ENCODE measurements around the gene UTF1.

Gene UTF1

GRCh38 chr10:133196936-133197758 lies 32.9 kb upstream of the UTF1 start:
- no peak for DNase-seq (ENCODE audit: low read depth)

DNA sequence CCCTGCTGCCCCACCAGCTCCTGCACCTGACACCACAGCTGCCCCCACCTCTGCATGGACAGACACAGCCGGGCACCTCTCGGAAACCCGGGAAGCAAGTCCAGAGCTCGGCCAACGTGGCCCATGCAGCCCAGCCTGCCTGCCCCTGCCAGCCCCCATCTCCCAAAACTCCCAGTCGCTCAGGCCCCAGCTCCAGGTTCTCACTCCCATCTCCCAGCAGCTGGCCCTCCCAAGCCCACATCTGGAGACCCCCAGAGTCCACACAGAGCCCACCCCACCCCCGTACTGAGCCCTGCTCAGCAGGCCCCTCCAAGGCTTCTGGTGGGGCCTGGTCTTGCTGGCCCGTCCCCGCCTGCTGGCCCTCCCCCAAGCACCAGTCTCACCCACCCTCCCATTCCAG lies 32.2 kb upstream of the UTF1 start:
- DNase-seq (ENCODE audit: low read depth) = no peak

- DNase-seq (ENCODE audit: low read depth) = no peak
These were observed 31.8 kb upstream of the UTF1 start for GRCh38 chr10:133198206-133198605.

GRCh38 chr10:133198621-133199487 lies 31.2 kb upstream of the UTF1 start:
- no peak for DNase-seq (ENCODE audit: low read depth)

- no peak for DNase-seq (ENCODE audit: low read depth)
These were observed 30.5 kb upstream of the UTF1 start for GRCh38 chr10:133199488-133199885.

- DNase-seq (ENCODE audit: low read depth) = no peak
These were observed 29.9 kb upstream of the UTF1 start for GRCh38 chr10:133199992-133200611.

GRCh38 chr10:133200621-133201031 lies 29.4 kb upstream of the UTF1 start:
- DNase-seq (ENCODE audit: low read depth) = no peak

DNA sequence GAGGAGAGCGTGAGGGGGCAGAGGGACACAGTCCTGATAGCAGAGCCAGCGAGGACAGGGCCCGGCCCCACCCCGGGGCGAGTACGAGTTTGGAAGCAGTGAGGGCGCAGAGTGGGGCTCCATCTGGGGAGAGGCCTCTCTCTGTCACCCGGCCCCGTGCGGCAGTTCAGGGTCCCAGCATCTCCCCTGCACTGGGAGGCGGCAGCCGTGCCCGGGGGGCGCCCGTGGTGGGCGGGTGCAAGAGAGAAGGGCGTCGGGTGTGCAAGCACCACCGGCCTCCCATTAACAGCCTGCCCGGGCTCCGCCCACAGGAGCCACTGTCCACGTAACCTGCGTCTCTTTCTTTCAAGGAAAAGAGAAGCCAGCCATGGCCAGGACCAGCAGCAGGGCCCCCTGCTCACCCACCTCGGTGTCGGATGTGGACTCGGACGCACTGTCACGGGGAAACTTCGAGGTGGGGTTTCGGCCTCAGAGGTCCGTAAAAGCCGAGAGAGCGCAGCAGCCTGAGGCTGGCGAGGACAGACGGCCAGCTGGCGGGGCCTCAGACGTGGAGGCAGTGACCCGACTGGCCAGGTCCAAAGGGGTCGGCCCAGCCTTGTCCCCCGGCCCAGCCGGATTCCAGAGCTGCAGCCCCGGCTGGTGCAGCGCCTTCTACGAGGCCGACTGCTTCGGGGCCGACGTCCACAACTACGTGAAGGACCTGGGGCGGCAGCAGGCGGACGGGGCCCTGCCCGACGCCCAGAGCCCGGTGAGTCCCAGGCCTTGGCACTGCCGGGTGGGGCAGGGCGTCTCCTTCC lies 28.7 kb upstream of the UTF1 start:
- no peak for DNase-seq (ENCODE audit: low read depth)

- DNase-seq (ENCODE audit: low read depth) = no peak
These were observed 27.9 kb upstream of the UTF1 start for GRCh38 chr10:133201948-133202725.

DNA sequence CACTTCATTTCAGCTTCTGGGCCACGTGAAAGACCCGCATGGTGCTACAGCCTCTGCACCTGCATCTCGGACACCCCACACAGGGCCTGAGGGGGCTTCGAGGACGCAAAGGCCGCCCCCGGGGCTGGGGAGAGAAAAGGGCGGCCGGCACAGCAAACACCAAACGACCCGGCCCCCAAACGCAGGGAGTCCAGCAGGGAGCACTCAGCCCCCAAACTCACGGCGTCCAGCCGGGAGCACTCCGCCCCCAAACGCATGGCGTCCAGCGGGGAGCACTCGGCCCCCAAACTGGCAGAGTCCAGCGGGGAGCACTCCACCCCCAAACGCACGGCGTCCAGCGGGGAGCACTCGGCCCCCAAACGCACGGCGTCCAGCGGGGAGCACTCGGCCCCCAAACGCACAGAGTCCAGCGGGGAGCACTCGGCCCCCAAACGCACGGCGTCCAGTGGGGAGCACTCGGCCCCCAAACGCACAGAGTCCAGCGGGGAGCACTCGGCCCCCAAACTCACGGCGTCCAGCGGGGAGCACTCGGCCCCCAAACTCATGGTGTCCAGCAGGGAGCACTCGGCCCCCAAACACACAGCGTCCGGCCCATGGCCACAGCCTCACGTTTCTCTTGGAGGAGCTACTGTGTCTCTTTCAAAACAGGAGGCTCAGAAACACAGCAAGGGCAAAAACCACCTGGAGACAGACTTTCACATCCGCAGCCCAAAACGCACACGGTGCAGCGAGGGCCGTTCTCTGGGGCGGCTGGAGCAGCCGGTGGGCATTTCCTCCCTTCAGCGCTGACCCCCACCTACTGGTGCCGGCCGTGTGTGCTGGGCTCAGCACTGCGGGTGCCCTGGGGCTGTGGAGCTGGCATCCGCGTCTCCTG lies 27.0 kb upstream of the UTF1 start:
- DNase-seq (ENCODE audit: low read depth) = no peak

- no peak for DNase-seq (ENCODE audit: low read depth)
These were observed 26.3 kb upstream of the UTF1 start for GRCh38 chr10:133203652-133204195.

DNA sequence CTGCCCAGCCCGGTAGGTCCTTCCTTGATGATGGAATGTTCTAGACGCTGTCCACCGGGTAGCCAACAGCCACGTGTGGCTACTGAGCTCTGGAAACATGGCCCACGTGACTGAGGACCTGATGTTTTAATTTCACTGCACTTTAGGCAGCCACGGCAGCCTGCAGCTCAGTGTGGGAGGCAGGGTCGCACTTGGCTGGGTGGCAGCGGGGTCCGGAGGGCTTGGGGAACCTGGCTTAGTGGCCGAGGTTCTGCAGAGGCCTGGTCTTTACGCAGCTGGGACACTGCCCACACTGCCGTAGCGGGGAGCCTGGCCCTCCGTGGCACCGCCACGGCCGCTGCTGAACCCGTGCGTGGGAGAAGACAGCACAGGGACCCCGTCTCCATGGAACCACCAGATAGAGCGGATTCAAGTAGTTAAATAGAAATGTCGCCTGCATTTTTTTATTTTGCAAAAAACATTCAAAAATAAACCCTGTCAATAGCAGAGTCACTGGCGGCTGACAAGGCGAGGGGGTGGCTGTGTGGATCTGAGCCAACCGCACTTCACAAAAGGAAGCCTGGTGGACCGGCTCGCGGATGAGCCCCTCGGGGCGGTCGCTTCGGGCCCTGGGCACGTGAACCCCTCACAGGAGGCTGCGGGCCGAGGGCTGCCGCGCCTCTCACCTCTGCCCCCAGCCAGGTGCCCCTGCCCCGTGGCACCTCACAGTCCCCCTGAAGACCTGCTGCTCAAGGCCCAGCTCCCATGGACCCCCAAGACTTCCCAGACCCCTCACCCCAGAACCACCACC lies 25.6 kb upstream of the UTF1 start:
- DNase-seq (ENCODE audit: low read depth) = no peak

DNA sequence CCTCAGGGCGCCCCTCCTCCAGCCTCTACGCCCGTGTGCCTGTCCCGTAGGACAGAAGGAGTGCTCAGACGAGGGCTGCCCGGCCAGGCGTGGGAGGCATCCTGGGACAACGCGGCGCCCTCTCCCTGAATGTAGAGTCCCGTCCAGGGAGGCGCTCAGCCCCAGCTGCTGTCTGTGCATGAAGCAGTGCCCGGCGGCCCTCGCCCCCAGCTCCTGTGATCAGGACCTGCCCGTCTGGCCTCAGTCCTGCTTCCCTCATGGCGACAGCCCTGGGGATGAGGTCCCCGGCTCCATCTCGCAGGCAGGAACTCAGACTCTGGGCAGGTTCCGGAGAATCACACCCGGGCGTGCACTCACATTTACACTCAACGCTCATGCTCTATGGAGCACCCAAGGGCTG lies 24.9 kb upstream of the UTF1 start:
- no peak for DNase-seq (ENCODE audit: low read depth)

DNA sequence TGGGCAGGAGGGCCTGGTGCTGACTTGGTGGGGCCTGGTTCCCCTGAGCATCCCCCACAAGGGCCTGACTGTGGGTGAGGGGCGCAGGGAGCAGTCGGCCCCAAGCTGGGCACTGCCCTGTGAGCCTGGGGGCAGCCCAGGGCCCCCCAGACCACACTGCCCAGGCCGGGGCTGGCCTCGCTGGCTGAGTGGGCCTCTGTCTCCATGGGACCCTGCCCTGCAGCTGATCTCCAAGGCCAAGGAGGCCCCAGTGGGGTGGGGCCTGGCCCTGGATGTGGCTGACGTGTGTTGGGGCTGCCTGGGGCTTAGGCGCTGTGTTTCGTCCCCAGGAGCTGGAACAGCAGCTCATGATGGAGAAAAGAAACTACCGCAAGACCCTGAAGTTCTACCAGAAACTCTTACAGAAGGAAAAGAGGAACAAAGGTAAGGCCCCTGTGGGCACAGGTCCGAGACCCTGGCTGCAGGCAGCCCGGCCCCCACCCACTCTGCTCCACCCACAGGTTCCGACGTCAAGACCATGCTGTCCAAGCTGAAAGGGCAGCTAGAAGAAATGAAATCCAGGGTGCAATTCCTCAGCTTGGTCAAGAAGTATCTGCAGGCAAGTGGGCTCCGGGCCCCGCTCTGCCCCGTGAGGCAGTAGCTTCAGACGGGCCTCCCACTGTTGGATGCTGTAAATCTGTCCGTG lies 23.5 kb upstream of the UTF1 start:
- DNase-seq (ENCODE audit: low read depth) = no peak

DNA sequence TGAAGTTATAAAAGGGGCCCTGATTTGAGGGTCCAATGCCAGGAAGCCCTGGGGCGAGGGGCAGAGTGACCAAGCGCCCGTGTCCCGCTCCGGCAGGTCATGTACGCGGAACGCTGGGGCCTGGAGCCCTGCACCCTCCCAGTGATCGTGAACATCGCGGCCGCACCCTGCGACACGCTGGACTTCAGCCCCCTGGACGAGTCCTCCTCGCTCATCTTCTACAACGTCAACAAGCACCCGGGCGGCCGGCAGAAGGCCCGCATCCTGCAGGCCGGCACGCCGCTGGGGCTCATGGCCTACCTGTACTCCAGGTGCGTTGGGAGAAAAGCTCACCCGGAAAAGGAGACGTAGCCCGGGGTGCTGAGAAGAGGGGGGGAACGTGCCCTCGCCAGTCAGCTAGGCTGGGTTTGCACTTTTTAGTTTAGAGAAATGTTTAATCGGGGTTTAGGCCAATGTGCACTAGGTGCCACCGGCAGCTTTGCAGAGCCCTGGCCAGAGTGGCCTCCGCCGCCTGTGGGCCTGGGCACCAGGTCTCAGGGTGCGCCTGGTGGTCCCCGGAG lies 22.9 kb upstream of the UTF1 start:
- DNase-seq (ENCODE audit: low read depth) = no peak

DNA sequence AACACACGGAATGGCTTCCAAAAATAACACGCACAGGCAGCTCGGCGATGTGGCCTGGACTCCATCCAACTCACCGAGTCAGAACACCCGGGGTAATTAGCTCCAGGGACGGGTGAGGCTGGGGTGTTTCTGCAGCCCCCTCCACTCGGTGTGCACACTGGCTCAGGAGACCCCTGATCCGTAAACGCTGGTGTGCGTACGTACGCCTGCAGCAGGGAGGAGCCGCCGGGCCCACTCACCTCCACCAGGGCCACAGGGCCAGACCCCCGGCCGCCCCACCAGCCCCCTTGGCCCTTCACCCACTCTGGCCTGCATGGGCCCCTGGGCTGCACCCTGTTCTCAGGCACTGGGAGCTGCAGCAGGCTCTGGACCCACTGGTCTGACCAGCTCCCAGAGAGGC lies 22.4 kb upstream of the UTF1 start:
- no peak for DNase-seq (ENCODE audit: low read depth)

GRCh38 chr10:133208466-133208865 lies 21.6 kb upstream of the UTF1 start:
- DNase-seq (ENCODE audit: low read depth) = no peak

DNA sequence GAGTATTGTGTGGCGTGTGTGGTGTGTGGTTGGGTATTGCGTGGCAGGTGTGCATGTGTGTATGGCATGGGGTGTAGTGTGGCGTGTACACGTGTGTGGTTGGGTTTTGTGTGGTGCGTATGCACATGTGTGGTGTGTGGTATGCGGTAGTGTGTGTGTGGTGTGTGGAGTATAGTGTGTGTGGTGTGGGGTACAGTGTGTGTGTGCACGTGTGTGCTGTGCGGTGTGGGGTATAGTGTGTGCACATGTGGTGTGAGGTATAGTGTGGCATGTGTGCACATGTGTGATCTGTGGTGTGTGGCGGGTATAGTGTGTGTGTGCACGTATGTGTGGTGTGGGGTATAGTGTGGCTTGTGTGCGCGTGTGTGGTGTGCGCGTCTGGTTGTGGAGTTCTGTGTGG lies 20.9 kb upstream of the UTF1 start:
- DNase-seq (ENCODE audit: low read depth) = no peak

Measured in fibroblast of the conjunctiva (primary cell).